Suprapubic skin (tissue), 4 donors: ENCODE data around the gene PARVG. TPM values are rescaled to one million over a fixed set of nuclear protein-coding genes. Genes with fewer than 3 reads are reported as not detected.

Source experiments
- DNase-seq, 2 donors: peaks; one replicate each; pipeline ENCODE4 v3.0.0-alpha.2; 2019; ENCODE audit warnings: low spot score in 2 of 2
- H3K27ac ChIP-seq: fragments of 200-600 bp; sonication (generic); one replicate; pipeline ENCODE4 v1.5.1; 2019
- H3K27me3 ChIP-seq: fragments of 200-600 bp; sonication (generic); one replicate; pipeline ENCODE4 v1.5.1; 2019
- H3K36me3 ChIP-seq: fragments of 200-600 bp; sonication (generic); one replicate; pipeline ENCODE4 v1.5.1; 2019
- H3K4me1 ChIP-seq: fragments of 200-600 bp; sonication (generic); one replicate; pipeline ENCODE4 v1.5.1; 2019
- H3K4me3 ChIP-seq: fragments of 200-600 bp; sonication (generic); one replicate; pipeline ENCODE4 v1.5.1; 2019; ENCODE audit warnings: mild to moderate bottlenecking
- H3K9me3 ChIP-seq: fragments of 200-600 bp; sonication (generic); one replicate; pipeline ENCODE4 v1.5.1; 2019
- CTCF ChIP-seq, 2 donors: fragments of 200-600 bp in 1 of 2; fragments of 450-650 bp in 1 of 2; sonication (generic) in 1 of 2; IDR thresholded peaks; one replicate each; pipeline ENCODE4 v1.5.1; 2016 to 2019; ENCODE audit warnings: antibody characterized with exemption in 2 of 2, mild to moderate bottlenecking in 1 of 2, moderate library complexity in 1 of 2
- EP300 ChIP-seq: sonication (generic); formaldehyde crosslinking; IDR thresholded peaks from one replicate; pipeline ENCODE4 v1.6.1; 2017; ENCODE audit warnings: antibody characterized with exemption
- POLR2A ChIP-seq, 2 donors: fragments of 450-650 bp; IDR thresholded peaks; one replicate each; pipeline ENCODE4 v1.6.1; 2017; ENCODE audit warnings: antibody characterized with exemption in 2 of 2, mild to moderate bottlenecking in 2 of 2, moderate library complexity in 2 of 2
- POLR2AphosphoS5 ChIP-seq, 3 donors: sonication (generic); formaldehyde crosslinking; IDR thresholded peaks; one replicate each; pipeline ENCODE4 v1.6.1; 2017; ENCODE audit warnings: antibody characterized with exemption in 3 of 3
- WGBS: methylation state at CpG from one replicate; pipeline ENCODE4 v1.1.5; 2018; 5-methylcytosine and 5-hydroxymethylcytosine counted together
- total RNA-seq, 4 donors: library from RNA; depleted of rRNA; stranded (reverse); fragments of >200 nt; gene quantifications; one replicate each; pipeline ENCODE4 v1.1.0, GENCODE V29; 2016

The PARVG gene
- total RNA-seq, 4 donors from 2014 or later, result 1.6 to 17.1 (median 3.2) TPM

- TF ChIP-seq EP300 (no peak), POLR2A (IDR thresholded peaks at IDR 0.05) (no peak), POLR2AphosphoS5 (IDR thresholded peaks at IDR 0.05) (no peak), CTCF (IDR thresholded peaks at IDR 0.05) (no peak)
- DNase-seq, result no peak
- Histone ChIP-seq H3K4me1 (no peaks in the 10 kb centered on the region), H3K9me3 (no peaks in the 10 kb centered on the region), H3K27me3 (no peaks in the 10 kb centered on the region), H3K4me3 (no peak overlapping the region), H3K36me3 (peaks cover 4% of the 10 kb centered on the region), H3K27ac (no peak overlapping the region)
- 77% methylated on average over 7 of the region's 11 CpGs for WGBS
Observed at GRCh38 chr22:44164031-44164430, 16.7 kb upstream of the PARVG start.

GRCh38 chr22:44165286-44165874 lies 15.3 kb upstream of the PARVG start:
- H3K27me3 ChIP-seq, result no peaks in the 10 kb centered on the region
- H3K9me3 ChIP-seq, result no peaks in the 10 kb centered on the region
- no peak for TF ChIP-seq POLR2A (IDR thresholded peaks at IDR 0.05)
- TF ChIP-seq POLR2AphosphoS5 (IDR thresholded peaks at IDR 0.05), result no peak
- no peak for TF ChIP-seq CTCF (IDR thresholded peaks at IDR 0.05)
- no peak for TF ChIP-seq EP300
- H3K4me1 ChIP-seq, result no peaks in the 10 kb centered on the region
- no peak overlapping the region for H3K4me3 ChIP-seq
- DNase-seq, result no peak
- no peak overlapping the region for H3K27ac ChIP-seq
- WGBS, result 94% methylated on average over 7 of the region's 15 CpGs
- peaks cover 5% of the 10 kb centered on the region for H3K36me3 ChIP-seq

DNA sequence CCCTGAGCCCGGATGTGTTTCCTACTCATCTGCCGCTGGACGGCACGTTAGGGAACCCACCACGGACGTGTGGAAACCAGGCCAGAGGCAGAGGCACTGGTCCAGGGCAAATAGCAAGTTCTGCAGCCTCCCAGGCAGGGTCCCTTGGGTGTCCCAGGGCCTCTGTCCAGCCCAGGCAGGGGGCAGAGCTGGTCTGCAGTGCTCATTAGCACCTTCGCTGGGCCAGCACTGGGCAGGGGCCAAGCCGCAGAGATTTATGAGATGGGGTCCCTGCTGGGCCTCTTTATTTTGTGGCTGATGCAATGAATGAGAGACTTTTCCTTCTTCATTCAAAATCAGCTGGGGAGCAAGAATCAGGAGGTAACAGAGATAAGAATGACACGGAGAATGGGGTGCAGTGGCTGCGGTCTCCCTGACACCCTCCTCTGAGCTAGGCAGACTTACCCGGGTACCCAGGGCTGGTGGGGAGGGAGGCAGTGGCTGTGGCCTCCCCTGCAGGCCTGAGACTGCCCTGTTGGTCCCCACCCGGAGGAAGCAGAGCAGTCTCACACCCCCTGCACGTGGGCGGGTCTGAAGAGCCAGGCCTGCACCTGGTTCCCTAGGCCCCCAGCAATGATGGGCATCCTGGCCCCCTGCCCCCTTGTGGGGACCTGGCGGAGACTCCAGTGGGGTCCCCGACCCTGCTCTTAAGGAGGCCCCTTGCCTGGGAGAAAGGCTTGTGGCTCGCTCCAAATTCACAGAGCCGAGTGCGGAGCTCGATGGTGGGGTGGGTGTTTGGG lies 14.0 kb upstream of the PARVG start:
- no peak for TF ChIP-seq EP300
- no peak for TF ChIP-seq POLR2AphosphoS5 (IDR thresholded peaks at IDR 0.05)
- TF ChIP-seq POLR2A (IDR thresholded peaks at IDR 0.05), result no peak
- no peak for TF ChIP-seq CTCF (IDR thresholded peaks at IDR 0.05)
- H3K4me1 ChIP-seq, result no peaks in the 10 kb centered on the region
- no peaks in the 10 kb centered on the region for H3K9me3 ChIP-seq
- 95% methylated on average over 7 of the region's 20 CpGs for WGBS
- no peak for DNase-seq
- no peak overlapping the region for H3K4me3 ChIP-seq
- H3K36me3 ChIP-seq, result peaks cover 5% of the 10 kb centered on the region
- H3K27ac ChIP-seq, result no peak overlapping the region
- H3K27me3 ChIP-seq, result no peaks in the 10 kb centered on the region

DNA sequence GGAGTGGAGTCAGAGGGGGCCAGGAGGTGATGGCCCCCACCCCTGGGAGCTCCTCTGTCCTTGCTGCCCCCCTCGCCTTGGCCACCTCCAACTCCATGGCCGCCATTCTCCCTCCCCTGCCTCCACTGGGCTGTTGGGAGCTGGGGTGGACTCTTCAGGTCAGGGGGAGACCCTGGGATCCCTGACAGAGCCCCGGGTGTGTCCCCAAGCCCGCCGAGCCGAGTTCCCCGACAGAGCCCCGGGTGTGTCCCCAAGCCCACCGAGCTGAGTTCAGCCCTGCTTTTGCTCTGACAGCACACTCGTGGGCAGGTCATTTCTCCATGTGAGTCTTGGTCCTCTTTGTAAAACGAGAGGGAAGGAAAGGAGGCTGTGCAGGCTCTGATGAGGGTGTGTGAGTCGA lies 13.2 kb upstream of the PARVG start:
- WGBS, result 82% methylated on average over 3 of the region's 12 CpGs
- peaks cover 5% of the 10 kb centered on the region for H3K36me3 ChIP-seq
- no peak overlapping the region for H3K4me3 ChIP-seq
- H3K27ac ChIP-seq, result no peak overlapping the region
- no peak for DNase-seq
- no peaks in the 10 kb centered on the region for H3K4me1 ChIP-seq
- no peak for TF ChIP-seq CTCF (IDR thresholded peaks at IDR 0.05)
- no peak for TF ChIP-seq POLR2AphosphoS5 (IDR thresholded peaks at IDR 0.05)
- TF ChIP-seq POLR2A (IDR thresholded peaks at IDR 0.05), result no peak
- no peak for TF ChIP-seq EP300
- H3K9me3 ChIP-seq, result no peaks in the 10 kb centered on the region
- no peaks in the 10 kb centered on the region for H3K27me3 ChIP-seq

DNA sequence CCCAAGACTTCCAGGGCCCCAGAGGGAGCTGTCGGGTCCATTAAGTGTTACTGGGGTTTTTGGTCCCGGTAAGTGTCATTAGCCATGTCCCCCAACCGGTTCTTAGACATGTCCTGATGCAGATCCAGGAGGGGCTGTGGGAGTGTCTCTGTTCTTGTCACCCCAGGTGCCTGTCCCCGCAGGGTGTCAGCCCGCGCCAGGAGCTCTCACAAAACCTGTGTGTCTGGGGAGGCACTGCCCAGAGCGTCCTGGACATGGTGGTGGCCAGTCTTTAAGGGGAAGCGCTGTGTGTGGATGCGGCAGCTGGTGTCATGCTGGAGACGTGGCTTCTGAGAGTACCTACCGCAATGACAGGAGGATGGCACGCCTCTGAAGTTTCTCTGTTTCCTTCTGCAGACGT lies 12.5 kb upstream of the PARVG start:
- 67% methylated on average over 10 of the region's 13 CpGs for WGBS
- no peaks in the 10 kb centered on the region for H3K9me3 ChIP-seq
- no peaks in the 10 kb centered on the region for H3K4me1 ChIP-seq
- no peaks in the 10 kb centered on the region for H3K27me3 ChIP-seq
- no peak for DNase-seq
- TF ChIP-seq POLR2AphosphoS5 (IDR thresholded peaks at IDR 0.05), result no peak
- no peak for TF ChIP-seq EP300
- TF ChIP-seq POLR2A (IDR thresholded peaks at IDR 0.05), result no peak
- TF ChIP-seq CTCF (IDR thresholded peaks at IDR 0.05), result no peak
- peaks cover 5% of the 10 kb centered on the region for H3K36me3 ChIP-seq
- H3K27ac ChIP-seq, result no peak overlapping the region
- no peak overlapping the region for H3K4me3 ChIP-seq
